Endothelial cell of umbilical vein (primary cell): Measurements from ENCODE around the gene NFKB2. TPM values are rescaled to one million over a fixed set of nuclear protein-coding genes. Genes with fewer than 3 reads are reported as not detected.

ENCODE experiments used
- BruUV-seq: library from RNA; stranded (reverse); fragments of 400-500 nt; replicated peaks from 2 replicates; lab custom pipeline; 2021; lab: Mats Ljungman, UMichigan
- CTCF ChIA-PET: fragments of 300-600, 350-600 bp; sonication (Branson Sonifier 250); formaldehyde crosslinking; loops from one replicate; lab custom pipeline; 2021; ENCODE audit warnings: antibody characterized with exemption, inconsistent platforms; lab: Charles Lee
- POLR2A ChIA-PET: fragments of 300-600, 350-600 bp; sonication (Branson Sonifier 250); formaldehyde crosslinking; loops from one replicate; lab custom pipeline; 2021; ENCODE audit warnings: antibody characterized with exemption, inconsistent platforms; lab: Charles Lee
- DNase-seq: peaks from one replicate; pipeline ENCODE4 v3.0.0-alpha.2; 2011; ENCODE audit warnings: low read depth, low spot score
- FAIRE-seq: peaks from 2 replicates; lab custom pipeline; 2011; peaks lifted over from hg19 to GRCh38; lab: Jason Lieb, UNC
- H2AFZ ChIP-seq: 2 replicates; pipeline ENCODE4 v1.6.0; 2012; ENCODE audit warnings: low read depth, low read length, control low read depth, inconsistent platforms
- H3K27ac ChIP-seq: 2 replicates; pipeline ENCODE4 v1.5.1; 2011; ENCODE audit warnings: low read depth, mild to moderate bottlenecking, control low read depth, low read length, moderate library complexity; ENCODE audit not compliant: insufficient read depth
- H3K27me3 ChIP-seq, 2 experiments: 2 replicates each; pipeline versions ENCODE4 v1.6.0 to v1.6.1; 2011; ENCODE audit warnings: low read length in 2 of 2, mixed read lengths in 1 of 2; ENCODE audit not compliant: control insufficient read depth in 2 of 2, insufficient read depth in 2 of 2
- H3K36me3 ChIP-seq, 2 experiments: 2 replicates in 1 of 2; 3 replicates in 1 of 2; pipeline ENCODE4 v1.5.1; 2011; ENCODE audit warnings: low read length in 2 of 2, mild to moderate bottlenecking in 1 of 2, moderate library complexity in 1 of 2; ENCODE audit not compliant: control insufficient read depth in 2 of 2, insufficient read depth in 2 of 2; ENCODE audit errors: extremely low read depth in 1 of 2
- H3K4me1 ChIP-seq: 3 replicates; pipeline ENCODE4 v1.5.1; 2011; ENCODE audit warnings: mild to moderate bottlenecking, low read length; ENCODE audit not compliant: control insufficient read depth, insufficient read depth; ENCODE audit errors: extremely low read depth
- H3K4me2 ChIP-seq: 2 replicates; pipeline ENCODE4 v1.6.1; 2011; ENCODE audit warnings: low read length, control low read depth, mixed read lengths; ENCODE audit not compliant: insufficient read depth
- H3K4me3 ChIP-seq, 3 experiments: fragments of 200-600 bp in 1 of 3; sonication (generic), shearing (Covaris generic) in 1 of 3; replicated peaks in 1 of 3; 2 replicates each; pipeline ENCODE4 v1.5.1; 2011 to 2016; ENCODE audit warnings: control low read depth in 3 of 3, low read length in 3 of 3, mild to moderate bottlenecking in 2 of 3, inconsistent platforms in 1 of 3, low read depth in 1 of 3, moderate library complexity in 1 of 3; ENCODE audit not compliant: insufficient read depth in 1 of 3
- H3K79me2 ChIP-seq: 2 replicates; pipeline ENCODE4 v1.6.0; 2012; ENCODE audit warnings: low read length, inconsistent platforms; ENCODE audit not compliant: control insufficient read depth, insufficient read depth
- H3K9ac ChIP-seq: replicated peaks from 2 replicates; pipeline ENCODE3; 2011; ENCODE audit warnings: low read length, control low read depth; ENCODE audit not compliant: insufficient read depth; ENCODE audit errors: extremely low read depth
- H3K9me1 ChIP-seq: replicated peaks from 3 replicates; pipeline ENCODE4 v1.6.0; 2011; ENCODE audit warnings: mild to moderate bottlenecking, low read length; ENCODE audit not compliant: control insufficient read depth, insufficient read depth; ENCODE audit errors: extremely low read depth
- H3K9me3 ChIP-seq: replicated peaks from 2 replicates; pipeline ENCODE4 v1.5.1; 2012; ENCODE audit warnings: low read length, inconsistent platforms; ENCODE audit not compliant: control insufficient read depth, insufficient read depth
- H4K20me1 ChIP-seq: replicated peaks from 2 replicates; pipeline ENCODE3; 2011; ENCODE audit warnings: mild to moderate bottlenecking, low read length; ENCODE audit not compliant: control insufficient read depth, insufficient read depth; ENCODE audit errors: extremely low read depth
- CTCF ChIP-seq, 2 donors: IDR thresholded peaks; 1 replicate in 1 of 2; 2 replicates in 1 of 2; pipeline ENCODE4 v1.5.1; 2011; ENCODE audit warnings: low read length in 2 of 2, mild to moderate bottlenecking in 2 of 2, moderate library complexity in 2 of 2, control low read depth in 1 of 2, inconsistent platforms in 1 of 2, low read depth in 1 of 2; ENCODE audit not compliant: insufficient read depth in 1 of 2; ENCODE audit errors: extremely low read depth in 1 of 2
- EZH2 ChIP-seq: IDR thresholded peaks from 2 replicates; pipeline ENCODE4 v1.6.1; 2012; ENCODE audit warnings: borderline replicate concordance, low read depth, mild to moderate bottlenecking, moderate library complexity, low read length, inconsistent platforms; ENCODE audit not compliant: severe bottlenecking
- FOS ChIP-seq: IDR thresholded peaks from 2 replicates; pipeline ENCODE4 v1.6.1; 2011; ENCODE audit warnings: mild to moderate bottlenecking, low read length, moderate library complexity, borderline replicate concordance; ENCODE audit not compliant: insufficient read depth
- GATA2 ChIP-seq: IDR thresholded peaks from 2 replicates; pipeline ENCODE4 v1.7.0; 2011; ENCODE audit warnings: low read depth, mild to moderate bottlenecking, moderate library complexity, mixed read lengths, low read length; ENCODE audit not compliant: insufficient read length, insufficient read depth
- JUN ChIP-seq: IDR thresholded peaks from 2 replicates; pipeline ENCODE4 v1.6.1; 2011; ENCODE audit warnings: borderline replicate concordance, low read depth; ENCODE audit not compliant: insufficient read length, insufficient read depth
- MAX ChIP-seq: IDR thresholded peaks from 2 replicates; pipeline ENCODE4 v1.6.1; 2011; ENCODE audit not compliant: insufficient read depth, insufficient read length
- MYC ChIP-seq: IDR thresholded peaks from one replicate; pipeline ENCODE4 v1.6.1; 2011; ENCODE audit warnings: mild to moderate bottlenecking, low read depth, low read length
- POLR2A ChIP-seq: IDR thresholded peaks from 2 replicates; pipeline ENCODE4 v1.6.1; 2012; ENCODE audit warnings: low read depth, mild to moderate bottlenecking, control low read depth, low read length
- POLR2AphosphoS5 ChIP-seq: IDR thresholded peaks from 2 replicates; pipeline ENCODE4 v1.6.1; 2012; ENCODE audit warnings: low read depth, mild to moderate bottlenecking, control low read depth, low read length, moderate library complexity; ENCODE audit not compliant: insufficient read depth
- dilution Hi-C: fragments of 300-500 bp; cut with MboI; formaldehyde crosslinking; loops from one replicate; pipeline ENCODE4 v1.15.0; 2019; ENCODE audit warnings: low sequenced_read_pairs; ENCODE audit not compliant: extremely low pct_ligation_motif_present
- intact Hi-C: fragments of 100-400 bp; cut with micrococcal nuclease; formaldehyde crosslinking; loops from one replicate; pipeline ENCODE4 v1.10.0; 2022
- polyA plus RNA-seq, 4 experiments: library from polyadenylated mRNA; depleted of rRNA in 3 of 4; stranded (reverse) in 3 of 4; unstranded in 1 of 4; fragments of >200 nt; gene quantifications; 2 replicates each; pipeline versions ENCODE4 v1.2.1 to v1.2.3, GENCODE V29; 2011 to 2012; ENCODE audit warnings: missing spikeins in 1 of 4
- total RNA-seq: library from RNA; stranded (reverse); gene quantifications from 2 replicates; pipeline ENCODE4 v1.2.3, GENCODE V29; 2021

The NFKB2 gene
- total and polyA plus RNA-seq, 2 donors (not counting 3 experiments of a cell fraction or from before 2014, with no cell fraction given), result 21.0 to 25.6 TPM

GRCh38 chr10:102375867-102376266, 19.6 kb upstream of the NFKB2 start:
- no peak overlapping the region for H3K9ac ChIP-seq
- no peaks in the 10 kb centered on the region for H3K9me3 ChIP-seq
- no peaks in the 10 kb centered on the region for H3K79me2 ChIP-seq
- H3K27me3 ChIP-seq, result no peaks in the 10 kb centered on the region
- H2AFZ ChIP-seq, result no peak overlapping the region
- CTCF ChIA-PET, result interaction anchor here (2.0 kb wide), 1 partner anchor 24 kb away, joined by 8 read pairs; no protein-coding TSS in a partner anchor
- dilution Hi-C loops (no loop called here), intact Hi-C loops (no loop called here)
- H4K20me1 ChIP-seq, result no peaks in the 10 kb centered on the region
- no peak overlapping the region for H3K4me2 ChIP-seq
- H3K36me3 ChIP-seq, result peaks cover 12 to 35% of the 10 kb centered on the region in 2 experiments
- no peak overlapping the region for H3K27ac ChIP-seq
- POLR2A ChIA-PET, result no interaction called here
- FAIRE-seq (no peak), DNase-seq (no peak)
- BruUV-seq, result no TSS peak
- H3K4me3 ChIP-seq, result no peak overlapping the region
- H3K4me1 ChIP-seq, result no peaks in the 10 kb centered on the region
- no peak for TF ChIP-seq CTCF (IDR thresholded peaks at IDR 0.05; ENCODE audit: extremely low read depth in 1 of 2, insufficient read depth in 1 of 2, low read depth in 1 of 2, low read length in 2 of 2)
- no peak for TF ChIP-seq GATA2
- TF ChIP-seq POLR2A, result no peak
- no peak for TF ChIP-seq MYC
- no peak for TF ChIP-seq MAX
- no peak for TF ChIP-seq EZH2
- TF ChIP-seq POLR2AphosphoS5, result no peak
- TF ChIP-seq JUN, result no peak
- TF ChIP-seq FOS, result no peak
- no peaks in the 10 kb centered on the region for H3K9me1 ChIP-seq
